DND-41 (cell line): ENCODE data around the gene AP1M1.

ENCODE experiments used
- EZH2 ChIP-seq: IDR thresholded peaks from 3 replicates; pipeline ENCODE4 v1.6.1; 2012; ENCODE audit warnings: borderline replicate concordance, low read depth, mild to moderate bottlenecking, moderate library complexity, low read length, inconsistent platforms; ENCODE audit not compliant: severe bottlenecking
- TF ChIP-seq, protein P1 (sequence below): IDR thresholded peaks from 2 replicates; pipeline ENCODE4 v1.5.1; 2012; ENCODE audit warnings: borderline replicate concordance, low read length, moderate library complexity, mild to moderate bottlenecking; ENCODE audit not compliant: poor library complexity, severe bottlenecking; ENCODE audit errors: extremely low read depth

DNA sequence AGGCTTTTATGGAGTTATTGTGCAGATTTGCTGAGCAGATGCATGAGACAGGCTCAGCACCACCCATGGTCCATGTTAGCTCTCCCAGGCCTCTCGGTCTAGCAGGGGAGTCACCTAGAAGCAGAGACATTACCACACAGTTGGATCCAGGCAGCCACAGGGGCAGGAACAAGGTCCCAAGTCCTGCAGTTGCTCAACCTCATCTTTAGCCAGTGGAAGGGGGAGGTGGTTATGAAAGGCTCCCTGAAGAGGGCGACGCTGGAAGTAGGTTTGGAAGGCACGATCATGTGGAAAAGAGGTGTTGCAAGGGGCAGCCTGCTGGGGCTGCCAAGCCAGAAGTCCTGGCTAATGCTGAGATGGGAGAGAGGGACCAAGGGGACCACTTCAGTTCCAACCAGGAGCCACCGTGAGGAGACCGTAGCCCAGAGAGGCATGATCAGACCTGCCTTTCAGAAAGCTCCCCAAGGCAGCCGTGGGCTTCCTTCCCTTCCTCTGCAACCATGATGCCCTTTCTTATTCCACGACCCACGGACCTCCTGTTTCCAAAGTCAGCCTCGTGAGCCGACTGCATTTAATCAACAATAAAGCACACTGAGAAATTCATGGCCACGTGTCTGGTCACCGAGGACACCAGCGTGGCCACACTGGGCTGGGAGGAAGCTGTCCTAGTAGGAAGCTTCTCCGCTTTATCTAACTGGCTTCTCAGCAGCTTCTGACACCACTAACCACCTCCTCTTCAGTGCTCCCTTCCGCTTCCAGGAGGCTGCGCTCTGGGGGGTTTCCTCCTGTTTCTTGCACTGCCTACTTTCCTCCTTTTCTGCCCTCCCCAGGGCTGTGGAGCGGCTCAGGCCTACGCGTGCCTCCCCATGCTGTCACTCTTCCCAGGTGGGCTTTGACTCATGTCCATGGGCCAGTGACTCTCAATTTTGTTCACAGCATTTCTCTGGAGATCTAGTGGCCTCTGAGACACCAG, 2.6 kb downstream of the AP1M1 start:
- TF ChIP-seq, protein P1, sequence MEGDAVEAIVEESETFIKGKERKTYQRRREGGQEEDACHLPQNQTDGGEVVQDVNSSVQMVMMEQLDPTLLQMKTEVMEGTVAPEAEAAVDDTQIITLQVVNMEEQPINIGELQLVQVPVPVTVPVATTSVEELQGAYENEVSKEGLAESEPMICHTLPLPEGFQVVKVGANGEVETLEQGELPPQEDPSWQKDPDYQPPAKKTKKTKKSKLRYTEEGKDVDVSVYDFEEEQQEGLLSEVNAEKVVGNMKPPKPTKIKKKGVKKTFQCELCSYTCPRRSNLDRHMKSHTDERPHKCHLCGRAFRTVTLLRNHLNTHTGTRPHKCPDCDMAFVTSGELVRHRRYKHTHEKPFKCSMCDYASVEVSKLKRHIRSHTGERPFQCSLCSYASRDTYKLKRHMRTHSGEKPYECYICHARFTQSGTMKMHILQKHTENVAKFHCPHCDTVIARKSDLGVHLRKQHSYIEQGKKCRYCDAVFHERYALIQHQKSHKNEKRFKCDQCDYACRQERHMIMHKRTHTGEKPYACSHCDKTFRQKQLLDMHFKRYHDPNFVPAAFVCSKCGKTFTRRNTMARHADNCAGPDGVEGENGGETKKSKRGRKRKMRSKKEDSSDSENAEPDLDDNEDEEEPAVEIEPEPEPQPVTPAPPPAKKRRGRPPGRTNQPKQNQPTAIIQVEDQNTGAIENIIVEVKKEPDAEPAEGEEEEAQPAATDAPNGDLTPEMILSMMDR: no peak
- TF ChIP-seq EZH2: no peak
